ELF-1 (cell line): ENCODE data around the gene CBFA2T3.
"Not testable (repeated sequence)": the region's sequence is repeated elsewhere in the genome, so short reads cannot be mapped to it uniquely, and the experiment has no call there.

Experiments used
- DNase-seq: peaks from one replicate; pipeline ENCODE4 v3.0.0-alpha.2; 2016; ENCODE audit warnings: low read depth, low spot score

The CBFA2T3 gene

DNA sequence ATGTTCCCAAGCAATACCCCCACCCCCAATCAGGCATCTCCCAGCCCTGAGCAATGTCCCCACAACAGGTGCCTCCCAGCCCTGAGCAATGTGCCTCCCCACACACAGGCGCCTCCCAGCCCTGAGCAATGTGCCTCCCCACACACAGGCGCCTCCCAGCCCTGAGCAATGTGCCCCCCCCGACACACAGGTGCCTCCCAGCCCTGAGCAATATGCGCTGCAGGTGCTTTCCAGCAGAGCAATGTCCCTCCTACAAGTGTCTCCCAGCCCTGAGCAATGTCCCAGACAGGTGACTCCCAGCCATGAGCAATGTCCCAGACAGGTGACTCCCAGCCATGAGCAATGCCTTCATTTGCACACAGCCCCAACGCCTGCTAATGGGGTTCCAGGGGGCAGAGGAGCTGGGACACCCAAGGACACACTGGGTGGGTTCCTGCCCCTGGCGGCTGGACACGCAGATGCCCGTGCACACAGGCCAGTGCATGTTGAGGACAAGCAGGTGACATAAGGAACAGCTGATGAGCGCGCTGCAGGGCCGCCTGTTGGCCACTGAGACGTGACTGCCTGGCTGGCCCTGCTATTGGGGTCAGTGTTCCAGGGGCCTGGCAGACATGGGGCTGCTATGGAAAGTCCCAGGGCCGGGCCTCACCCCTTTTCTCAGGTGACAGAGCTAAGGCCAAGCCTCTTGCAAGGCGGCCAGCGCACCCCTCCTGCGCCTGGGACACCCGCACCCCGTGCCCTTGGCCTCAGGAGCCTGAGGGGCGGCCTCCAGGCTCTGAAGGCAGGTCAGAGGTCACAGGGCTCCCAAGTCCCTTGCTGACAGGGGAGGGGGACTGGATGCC lies 83.7 kb downstream of the CBFA2T3 start:
- no peak for DNase-seq

DNA sequence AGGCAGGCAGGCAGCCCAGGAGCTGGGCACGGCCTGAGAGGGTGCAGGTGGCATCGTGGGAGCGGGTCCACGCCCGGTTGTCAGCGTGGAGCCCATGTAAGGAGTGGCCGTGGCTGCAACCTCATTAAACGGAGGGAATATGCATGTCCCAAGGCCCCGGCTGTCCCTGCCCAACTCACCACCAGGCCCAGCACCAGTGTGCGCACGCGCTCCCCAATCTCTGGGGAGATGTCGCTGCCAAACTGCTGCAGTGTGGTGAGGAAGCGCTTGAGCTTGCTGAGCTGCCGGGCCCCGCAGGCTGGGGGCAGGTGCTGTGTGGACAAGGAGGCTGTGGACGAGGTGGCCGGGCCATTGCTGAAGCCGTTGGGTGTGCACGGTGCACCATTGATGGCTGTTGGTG lies 84.9 kb downstream of the CBFA2T3 start:
- no peak for DNase-seq

DNA sequence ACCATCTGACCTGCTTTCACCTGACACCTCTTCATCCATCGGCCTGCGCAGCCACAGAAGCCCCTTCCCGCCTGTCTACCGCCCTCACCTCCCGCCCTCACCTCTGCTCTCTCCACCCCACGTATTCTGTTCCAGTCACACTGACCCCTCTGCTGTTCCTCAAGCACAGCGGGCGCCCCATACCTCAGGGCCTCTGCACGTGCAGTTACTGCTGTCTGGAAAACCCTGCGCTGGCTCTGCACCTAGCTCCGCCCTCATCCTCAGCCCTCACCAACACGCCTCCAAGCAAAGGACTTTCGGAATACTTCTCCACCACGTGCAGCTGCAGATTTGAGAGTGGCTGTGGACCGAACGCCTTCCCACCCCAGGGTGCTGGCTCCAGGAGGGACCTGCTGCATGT lies 85.9 kb downstream of the CBFA2T3 start:
- DNase-seq = no peak

DNA sequence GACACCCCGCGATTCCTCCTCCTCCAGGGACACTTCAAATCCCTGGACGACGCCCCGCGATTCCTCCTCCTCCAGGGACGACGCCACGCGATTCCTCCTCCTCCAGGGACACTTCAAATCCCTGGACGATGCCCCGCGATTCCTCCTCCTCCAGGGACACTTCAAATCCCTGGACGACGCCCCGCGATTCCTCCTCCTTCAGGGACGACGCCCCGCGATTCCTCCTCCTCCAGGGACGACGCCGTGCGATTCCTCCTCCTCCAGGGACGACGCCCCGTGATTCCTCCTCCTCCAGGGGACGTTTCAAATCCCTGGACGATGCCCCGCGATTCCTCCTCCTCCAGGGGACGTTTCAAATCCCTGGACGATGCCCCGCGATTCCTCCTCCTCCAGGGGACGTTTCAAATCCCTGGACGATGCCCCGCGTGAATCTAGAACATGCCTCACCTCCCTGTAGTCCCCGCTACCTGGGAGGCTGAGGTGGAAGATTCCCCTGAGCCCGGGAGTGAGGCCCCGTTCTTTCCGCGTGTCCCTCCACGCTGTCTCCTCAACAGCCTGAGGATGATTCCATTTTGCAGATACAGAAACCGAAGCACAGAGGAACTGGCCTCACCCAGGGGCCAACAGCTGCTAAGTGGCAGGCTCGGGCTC lies 87.2 kb downstream of the CBFA2T3 start:
- DNase-seq = not testable (repeated sequence)

DNA sequence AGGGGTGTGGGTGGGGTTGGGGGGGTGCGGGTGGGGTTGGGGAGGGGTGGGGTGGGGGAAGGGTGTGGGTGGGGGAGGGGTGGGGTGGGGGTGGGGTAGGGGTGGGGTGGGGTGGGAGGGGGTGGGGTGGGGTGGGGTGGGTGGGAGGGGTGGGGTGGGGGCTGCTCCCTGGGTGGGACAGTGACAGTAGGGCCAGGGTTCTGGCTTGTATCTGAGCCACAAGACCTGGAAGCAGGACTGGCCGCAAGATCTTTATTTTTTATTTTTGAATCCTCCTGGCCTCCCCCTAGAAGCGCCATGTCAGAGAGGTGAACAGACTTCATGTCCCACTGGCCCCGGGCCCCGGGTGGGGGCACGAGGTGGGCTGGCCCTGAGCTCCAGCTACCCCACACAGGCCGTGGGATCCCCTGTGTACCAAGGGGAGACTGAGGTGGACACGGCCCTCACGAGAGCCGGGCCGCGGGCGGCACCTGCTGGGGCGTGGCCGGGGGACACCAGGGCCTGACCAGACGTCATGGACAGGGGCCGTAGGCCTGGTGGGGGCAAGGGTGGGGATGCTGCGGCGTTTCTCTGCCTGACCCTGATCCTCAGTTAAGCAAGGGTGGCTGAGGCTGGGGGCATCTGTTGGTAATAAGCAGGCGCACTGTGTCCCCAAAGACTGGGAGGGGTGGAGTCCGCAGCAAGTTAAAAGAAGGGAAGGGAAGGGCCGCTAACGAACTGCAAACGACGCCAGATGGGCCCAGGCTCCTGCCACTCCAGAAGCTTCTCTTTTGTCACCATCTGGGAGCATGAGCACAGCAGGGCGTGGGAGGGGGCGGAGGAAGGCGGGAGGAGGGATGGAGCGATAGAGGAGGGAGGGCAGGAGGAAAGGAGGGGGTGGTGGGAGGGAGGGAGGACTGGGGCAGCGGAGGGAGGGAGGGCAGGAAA lies 88.3 kb downstream of the CBFA2T3 start:
- no peak for DNase-seq

DNA sequence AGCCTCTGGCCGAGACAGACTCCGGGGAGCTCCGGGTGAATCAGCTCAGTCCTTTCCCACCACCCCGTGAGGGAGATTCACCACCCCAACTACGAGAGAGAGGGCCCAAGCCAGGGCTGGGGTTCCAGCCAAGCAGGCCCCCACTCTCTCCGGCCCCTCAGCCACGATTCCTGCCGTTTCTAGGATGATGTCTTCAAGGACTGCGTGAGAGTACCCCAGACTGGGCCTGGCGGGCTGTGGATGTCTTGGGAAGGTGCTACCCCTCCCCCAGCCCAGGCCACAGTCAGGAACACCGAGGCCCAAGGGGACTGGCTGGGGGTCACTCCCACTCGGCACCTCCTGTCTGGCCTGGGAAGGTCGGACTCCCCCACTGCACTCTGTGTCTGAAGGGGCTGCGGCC lies 89.0 kb downstream of the CBFA2T3 start:
- no peak for DNase-seq

DNA sequence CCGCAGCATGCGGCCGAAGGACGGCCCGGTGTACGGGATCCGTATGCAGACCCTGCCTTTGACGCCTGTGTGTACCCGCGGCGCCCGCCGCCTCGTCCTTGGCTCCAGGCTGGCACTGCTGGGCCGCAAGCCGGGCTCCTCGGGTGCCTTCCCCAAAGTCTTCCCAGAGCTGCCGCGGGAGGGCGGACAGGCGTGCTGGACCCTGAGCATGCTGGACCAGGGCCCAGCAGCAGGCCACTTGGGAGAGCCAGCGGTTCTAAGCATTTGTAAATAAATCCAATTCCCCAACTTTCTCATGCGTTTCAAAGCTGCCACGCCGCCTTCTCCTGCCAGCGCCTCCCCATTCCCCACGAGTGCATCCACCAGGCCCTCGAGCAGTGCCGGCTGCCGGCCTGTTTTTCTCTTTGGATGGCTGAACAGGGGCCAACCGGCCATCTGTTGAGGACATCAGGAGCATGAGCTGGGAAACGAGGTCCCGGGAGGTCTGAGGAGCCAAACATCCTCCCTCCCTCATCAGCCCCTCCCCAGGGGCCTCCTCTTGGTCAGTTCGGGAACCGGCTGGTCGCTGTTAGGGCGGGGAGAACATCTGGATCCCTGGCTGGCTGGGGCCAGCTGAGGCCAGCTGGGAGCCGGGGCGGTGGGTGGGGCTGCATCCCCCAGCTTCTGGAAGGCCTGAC lies 90.0 kb downstream of the CBFA2T3 start:
- DNase-seq = no peak

DNA sequence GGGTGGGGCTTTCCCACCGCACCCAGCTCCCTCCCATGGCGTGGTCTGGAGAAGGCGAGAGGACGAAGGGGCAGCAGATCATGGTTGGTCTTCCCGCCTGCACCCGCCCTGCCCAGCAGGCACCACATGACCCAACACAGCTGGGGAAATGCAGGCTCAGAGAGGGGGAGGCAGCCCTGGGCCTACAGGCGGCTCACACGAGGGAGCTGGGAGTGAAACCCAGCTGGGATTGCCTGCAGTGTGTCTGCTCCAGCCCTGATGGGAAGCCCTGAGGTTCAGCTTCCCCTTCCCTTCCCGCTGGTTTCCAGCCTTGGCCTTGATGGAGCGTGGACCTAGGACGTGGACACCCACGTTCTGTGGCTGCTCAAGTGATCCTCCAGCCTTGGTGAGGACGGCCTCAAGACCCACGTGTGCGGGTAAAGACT lies 90.6 kb downstream of the CBFA2T3 start:
- no peak for DNase-seq

DNA sequence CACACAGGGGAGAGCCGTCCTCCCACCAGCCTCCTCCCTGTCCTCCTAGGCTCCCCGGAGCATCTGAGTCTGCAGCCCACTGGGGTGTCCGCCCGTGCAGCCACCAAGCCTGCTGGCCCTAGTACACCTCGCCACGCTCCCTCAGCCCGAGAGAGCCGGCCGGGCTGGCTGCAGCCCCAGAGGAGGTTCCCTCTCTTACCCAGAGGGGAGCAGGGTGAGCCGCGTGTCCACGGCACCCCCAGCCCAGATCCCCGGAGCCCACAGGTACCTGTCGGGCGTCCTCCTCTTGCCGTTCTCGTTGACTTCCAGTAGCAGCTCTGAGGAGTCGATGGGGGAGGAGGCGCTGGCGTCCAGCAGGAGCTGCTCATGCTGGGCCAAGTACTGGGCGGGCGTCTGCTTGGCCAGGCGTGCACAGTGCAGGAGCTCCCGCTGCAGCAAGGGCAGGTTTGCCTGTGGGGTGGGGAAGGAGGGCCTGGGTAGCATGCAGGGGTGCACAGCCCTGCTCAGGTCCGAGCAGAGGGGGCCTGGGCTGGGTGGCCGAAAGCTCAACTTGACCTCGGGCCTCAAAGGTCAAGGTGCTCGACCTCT lies 91.2 kb downstream of the CBFA2T3 start:
- no peak for DNase-seq

DNA sequence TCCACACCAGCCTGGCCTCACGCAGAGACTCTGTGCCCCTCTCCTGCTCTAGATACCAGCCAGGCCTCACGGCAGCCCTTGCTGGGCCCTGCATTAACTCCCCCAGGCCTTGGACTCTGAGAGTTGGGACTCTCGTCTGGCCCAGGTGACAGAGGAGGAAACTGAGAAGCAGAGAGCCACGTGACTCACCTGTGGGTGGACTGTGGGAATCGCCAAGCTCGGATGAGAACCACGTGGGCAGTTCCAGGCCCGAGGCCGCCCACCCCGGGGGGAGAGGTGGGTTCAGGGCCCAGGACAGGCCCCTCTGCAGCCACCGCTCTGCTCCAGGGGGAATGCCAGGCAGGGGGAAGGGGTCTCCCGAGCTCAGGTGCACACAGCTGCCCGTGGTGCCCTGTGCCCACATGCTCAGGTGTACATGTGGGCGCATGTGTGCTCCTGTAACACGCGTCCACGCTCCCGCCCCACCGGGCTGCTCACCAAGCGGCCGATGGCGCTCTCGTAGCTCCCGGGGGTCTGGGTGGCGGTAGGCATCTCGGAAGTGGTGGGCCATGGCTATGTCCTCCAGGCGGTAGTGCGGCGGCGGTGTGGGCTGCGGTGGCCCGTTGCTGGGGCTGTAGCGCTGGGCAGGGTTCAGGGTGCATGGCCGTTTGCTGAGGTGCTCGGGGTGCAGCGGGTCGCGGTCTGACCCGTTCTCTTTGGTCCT lies 92.3 kb downstream of the CBFA2T3 start:
- DNase-seq = no peak

DNA sequence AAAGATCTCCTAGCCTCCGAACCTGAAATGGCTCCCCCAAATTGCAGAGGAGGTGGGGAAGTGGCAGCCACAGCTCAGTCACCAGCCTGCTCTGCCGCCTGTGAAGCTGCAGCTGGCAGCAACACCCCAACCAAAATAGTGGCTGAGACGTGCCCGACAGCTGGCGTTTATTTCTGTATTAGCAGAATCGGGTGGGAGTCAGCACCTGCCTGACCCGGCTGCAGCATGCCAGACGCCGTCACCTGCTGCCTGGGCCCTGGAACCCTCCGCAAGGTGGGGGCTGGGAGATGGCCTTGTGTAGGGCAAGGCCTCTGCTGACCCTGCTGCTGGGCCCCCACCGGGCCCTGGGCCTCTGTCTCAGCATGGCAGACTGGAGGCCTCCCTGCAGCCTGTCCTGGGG lies 93.1 kb downstream of the CBFA2T3 start:
- no peak for DNase-seq

DNA sequence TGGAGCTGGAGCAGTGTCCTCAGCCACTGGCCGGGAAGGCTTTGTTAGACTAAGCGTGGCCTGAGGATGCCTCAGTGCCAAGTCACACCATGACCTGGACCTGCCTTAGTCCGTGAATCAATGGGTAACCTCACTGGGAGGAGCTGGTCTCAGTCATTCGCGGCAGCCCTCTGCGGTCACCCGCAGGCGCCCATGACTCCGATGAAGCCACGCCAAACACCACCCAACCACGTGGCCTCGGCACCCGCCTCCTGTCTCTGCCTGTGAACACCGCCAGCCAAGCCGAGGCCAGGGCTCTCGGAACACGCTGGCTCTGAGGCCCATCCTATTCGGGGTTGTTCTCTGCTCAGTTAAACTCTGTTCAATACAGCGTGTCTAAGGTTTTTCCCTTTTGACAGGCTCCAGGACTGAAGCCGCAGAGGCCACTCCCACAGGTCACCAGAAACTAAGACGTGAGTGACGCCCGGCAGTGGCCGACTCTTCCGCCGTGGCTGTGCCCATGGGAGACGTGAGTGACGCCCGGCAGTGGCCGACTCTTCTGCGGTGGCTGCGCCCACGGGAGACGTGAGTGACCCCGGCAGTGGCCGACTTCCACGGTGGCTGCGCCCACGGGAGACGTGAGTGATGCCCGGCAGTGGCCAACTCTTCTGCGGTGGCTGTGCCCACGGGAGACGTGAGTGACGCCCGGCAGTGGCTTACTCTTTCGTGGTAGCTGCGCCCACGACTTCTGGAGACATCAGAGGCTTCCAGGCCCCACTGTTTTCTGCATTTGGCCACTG lies 93.7 kb downstream of the CBFA2T3 start:
- DNase-seq = no peak

DNA sequence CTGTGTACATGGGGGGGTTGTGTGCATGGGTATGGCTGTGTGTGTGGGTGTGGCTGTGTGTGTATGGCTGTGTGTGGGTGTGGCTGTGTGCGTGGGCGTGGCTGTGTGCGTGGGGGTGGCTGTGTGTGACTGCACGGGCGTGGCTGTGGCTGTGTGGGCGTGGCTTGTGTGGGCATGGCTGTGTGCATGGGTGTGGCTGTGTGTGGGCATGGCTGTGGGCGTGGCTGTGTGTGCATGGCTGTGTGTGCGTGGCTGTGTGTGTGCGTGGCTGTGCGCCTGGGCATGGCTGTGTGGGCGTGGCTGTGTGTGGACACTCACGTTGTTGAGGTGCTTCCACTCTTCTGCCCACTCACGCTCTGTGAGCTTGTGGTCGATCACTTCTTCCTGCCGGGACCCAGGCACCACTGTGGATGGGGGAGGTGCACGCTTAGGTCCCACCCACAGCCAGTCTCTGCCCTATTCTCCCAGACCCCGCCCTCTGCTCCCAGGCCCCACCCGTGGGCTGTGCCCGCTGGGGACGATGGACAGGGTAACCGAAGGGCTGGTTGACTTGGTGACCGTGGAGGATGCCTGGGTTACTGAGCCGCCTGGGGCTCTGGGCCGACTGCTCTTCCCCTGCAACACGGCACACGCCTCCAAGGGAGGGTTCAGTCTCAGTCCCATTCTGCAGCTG lies 94.5 kb downstream of the CBFA2T3 start:
- no peak for DNase-seq

DNA sequence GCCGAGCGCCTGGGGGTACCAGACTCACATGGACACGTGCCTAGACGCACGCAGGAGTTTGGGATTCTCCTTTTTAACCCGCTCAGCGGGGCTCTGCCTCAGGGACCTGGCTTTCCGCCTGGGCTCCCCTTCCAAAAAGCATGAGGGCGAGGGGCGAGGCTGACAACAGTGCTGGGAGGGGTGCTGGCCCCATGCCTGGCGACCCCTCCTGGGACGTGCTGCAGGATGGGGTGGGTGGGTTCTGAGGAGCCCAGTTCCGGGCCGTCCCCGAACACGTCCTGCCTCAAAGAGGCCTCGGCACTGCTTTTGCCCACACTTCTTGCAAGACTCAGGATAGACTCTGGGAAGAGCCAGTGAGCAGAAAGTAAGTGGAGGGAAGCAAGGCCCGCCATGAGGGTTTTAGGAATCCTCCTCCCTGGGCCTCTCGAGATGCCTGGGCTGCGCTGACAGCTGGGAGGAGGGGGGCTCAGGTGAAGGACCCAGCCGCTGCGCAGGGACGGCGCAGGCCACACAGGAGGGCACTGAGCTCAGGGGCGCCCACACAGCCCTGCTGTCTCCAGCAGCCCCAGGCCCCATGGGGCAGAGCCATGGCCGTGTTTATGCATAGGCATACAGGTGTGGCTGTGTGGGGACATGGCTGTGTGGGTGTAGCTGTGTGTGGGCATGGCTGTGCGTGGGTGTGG lies 95.2 kb downstream of the CBFA2T3 start:
- no peak for DNase-seq

DNA sequence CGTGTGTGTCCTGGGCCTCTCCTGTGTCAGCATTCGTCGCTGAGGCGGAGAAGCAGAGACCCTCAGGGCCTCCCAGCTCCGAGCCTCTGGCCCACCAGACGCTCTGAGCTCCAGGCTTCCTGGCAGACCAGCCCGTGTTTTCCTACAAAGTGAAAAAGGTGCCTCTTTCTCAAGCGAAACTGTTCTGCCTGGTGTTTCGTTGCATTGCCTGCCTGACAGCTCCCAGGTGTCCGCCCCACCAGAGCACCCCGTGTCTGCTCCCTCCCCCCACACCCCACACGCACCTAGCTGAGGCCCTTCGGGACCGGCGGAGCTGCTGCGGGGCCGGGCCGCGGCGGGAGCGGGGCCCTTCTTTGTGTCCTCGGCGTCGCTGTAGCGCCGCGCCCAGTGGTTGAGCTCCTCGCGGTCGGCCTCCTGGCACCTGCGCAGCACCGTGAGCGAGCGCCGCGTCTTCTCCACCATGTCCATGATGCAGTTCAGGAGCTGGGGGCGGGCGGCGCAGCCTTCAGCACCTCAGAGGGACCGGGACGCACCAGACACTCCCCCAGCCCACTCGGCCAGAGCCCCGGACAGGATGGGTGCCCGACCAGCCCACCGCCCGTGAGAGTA lies 95.9 kb downstream of the CBFA2T3 start:
- DNase-seq = peak; percentile 40

DNA sequence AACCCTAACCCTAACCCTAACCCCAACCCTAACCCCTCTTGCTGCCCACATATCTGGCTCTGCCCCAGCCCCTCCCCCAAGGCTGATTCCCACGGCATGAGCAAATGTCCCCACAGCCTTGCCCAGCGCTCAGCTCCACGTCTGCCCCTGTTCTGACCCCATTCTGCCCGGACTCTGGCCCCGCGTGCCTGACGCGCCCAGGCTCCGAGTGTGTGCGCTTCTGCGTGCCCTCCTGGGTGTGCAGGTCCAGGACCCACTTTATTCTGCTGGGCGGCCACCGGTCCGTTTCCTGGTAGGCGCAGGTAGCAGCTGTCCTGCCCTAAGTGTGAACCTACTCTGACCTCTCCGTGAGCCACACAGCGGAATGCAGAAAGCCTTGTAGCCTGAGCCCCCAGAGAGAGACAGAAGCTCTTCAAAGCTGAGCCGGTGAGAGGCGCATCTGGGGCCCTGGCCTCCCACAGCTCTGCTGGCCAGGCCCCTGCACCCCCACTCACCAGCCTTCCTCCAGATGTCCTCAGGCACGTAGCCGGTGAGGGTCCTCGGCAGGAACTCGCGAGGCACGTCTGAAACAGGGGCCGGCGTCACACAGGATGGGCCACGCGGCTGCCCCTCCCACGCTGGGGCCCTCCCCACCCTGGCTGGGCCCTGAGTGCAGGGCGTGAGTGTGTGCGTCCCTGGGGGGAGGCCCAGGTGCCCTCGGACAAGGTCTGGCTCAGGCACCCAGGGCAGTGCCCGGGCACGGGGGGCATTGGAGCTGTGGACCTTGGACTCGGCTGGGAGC lies 96.6 kb downstream of the CBFA2T3 start:
- DNase-seq = no peak

DNA sequence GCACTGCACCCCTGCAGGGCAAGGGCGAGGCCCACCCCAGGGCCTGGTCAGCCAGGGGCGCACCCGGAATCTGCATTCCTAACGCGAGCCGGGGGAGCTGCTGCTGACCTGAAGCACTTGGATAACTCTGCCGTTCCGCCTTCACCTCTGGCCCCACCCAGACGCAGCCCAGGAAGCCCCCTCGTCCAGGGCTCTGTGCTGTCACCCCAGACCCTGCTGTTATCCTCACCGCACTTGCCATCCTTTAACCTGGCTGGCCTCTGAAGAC lies 97.3 kb downstream of the CBFA2T3 start:
- DNase-seq = no peak
